Erythroblast (primary cell): ENCODE measurements around the gene UNC13B.

Experiments used
- DNase-seq, 2 experiments: peaks; one replicate each; lab custom pipeline; 2025; lab: John Stamatoyannopoulos, UW
- GATA1 ChIP-seq: IDR thresholded peaks from 2 replicates; pipeline ENCODE4 v1.6.1; 2011; ENCODE audit warnings: low read depth, mild to moderate bottlenecking, control low read depth, low read length, moderate library complexity
- POLR2A ChIP-seq: IDR thresholded peaks from 2 replicates; pipeline ENCODE4 v1.6.1; 2011; ENCODE audit warnings: mild to moderate bottlenecking, low read length

UNC13B gene

GRCh38 chr9:35364817-35365585, 203.2 kb downstream of the UNC13B start:
- no peak for TF ChIP-seq GATA1
- no peak for TF ChIP-seq POLR2A
- DNase-seq, result no peak

GRCh38 chr9:35366627-35367026, 204.8 kb downstream of the UNC13B start:
- TF ChIP-seq GATA1, result no peak
- TF ChIP-seq POLR2A, result no peak

GRCh38 chr9:35367451-35367850, 205.6 kb downstream of the UNC13B start:
- TF ChIP-seq GATA1, result no peak
- TF ChIP-seq POLR2A, result no peak
- no peak for DNase-seq

More at GRCh38 chr9:35366627-35367026, 204.8 kb downstream of the UNC13B start:
- DNase-seq, result no peak

GRCh38 chr9:35370241-35370640, 208.4 kb downstream of the UNC13B start:
- DNase-seq, result no peak
- TF ChIP-seq POLR2A (no peak), GATA1 (no peak)

- no peak for TF ChIP-seq POLR2A
- TF ChIP-seq GATA1, result no peak
- DNase-seq, result no peak
These were observed 212.6 kb downstream of the UNC13B start for GRCh38 chr9:35374436-35374835.

- no peak for DNase-seq
- TF ChIP-seq POLR2A (no peak), GATA1 (no peak)
These were observed 213.1 kb downstream of the UNC13B start for GRCh38 chr9:35374910-35375309.

- no peak for TF ChIP-seq POLR2A
- TF ChIP-seq GATA1, result no peak
- no peak for DNase-seq
These were observed 218.2 kb downstream of the UNC13B start for GRCh38 chr9:35380039-35380438.

- TF ChIP-seq POLR2A (no peak), GATA1 (no peak)
- no peak for DNase-seq
These were observed 218.8 kb downstream of the UNC13B start for GRCh38 chr9:35380619-35381018.

GRCh38 chr9:35385042-35385441, 223.2 kb downstream of the UNC13B start:
- TF ChIP-seq POLR2A, result no peak
- TF ChIP-seq GATA1, result no peak
- no peak for DNase-seq

- no peak for DNase-seq
- TF ChIP-seq POLR2A (no peak), GATA1 (no peak)
These were observed 233.4 kb downstream of the UNC13B start for GRCh38 chr9:35395076-35395705.

- DNase-seq, result no peak
- TF ChIP-seq POLR2A, result no peak
- no peak for TF ChIP-seq GATA1
These were observed 233.9 kb downstream of the UNC13B start for GRCh38 chr9:35395706-35396101.

GRCh38 chr9:35396560-35397215, 234.9 kb downstream of the UNC13B start:
- TF ChIP-seq POLR2A (no peak), GATA1 (no peak)
- no peak for DNase-seq

GRCh38 chr9:35397216-35397698, 235.4 kb downstream of the UNC13B start:
- TF ChIP-seq GATA1 (no peak), POLR2A (no peak)
- no peak for DNase-seq

GRCh38 chr9:35397923-35398322, 236.1 kb downstream of the UNC13B start:
- DNase-seq, result no peak
- TF ChIP-seq GATA1, result no peak
- TF ChIP-seq POLR2A, result no peak
